Prostate gland (tissue), 2 donors: ENCODE results near the gene RIPK1. TPM values are rescaled to one million over a fixed set of nuclear protein-coding genes. Genes with fewer than 3 reads are reported as not detected.
"Not testable (repeated sequence)": the region's sequence is repeated elsewhere in the genome, so short reads cannot be mapped to it uniquely, and the experiment has no call there.

Experiments used
- DNase-seq: peaks from one replicate; pipeline ENCODE4 v3.0.0-alpha.2; 2019; ENCODE audit warnings: low spot score
- H3K27ac ChIP-seq, 2 donors: fragments of 200-600 bp; sonication (generic); 2 replicates each; pipeline ENCODE4 v1.5.1; 2017 to 2019
- H3K27me3 ChIP-seq: fragments of 200-600 bp; sonication (generic); replicated peaks from 2 replicates; pipeline ENCODE4 v1.5.1; 2019; ENCODE audit not compliant: insufficient read depth
- H3K36me3 ChIP-seq, 2 donors: fragments of 200-600 bp; sonication (generic); 1 replicate in 1 of 2; 2 replicates in 1 of 2; pipeline versions ENCODE4 v1.5.1 to v1.8.1; 2017 to 2019
- H3K4me1 ChIP-seq: fragments of 200-600 bp; sonication (generic); replicated peaks from 2 replicates; pipeline ENCODE4 v1.5.1; 2019
- H3K4me3 ChIP-seq, 2 donors: fragments of 200-600 bp; sonication (generic); 2 replicates each; pipeline ENCODE4 v1.5.1; 2017 to 2019
- H3K9me3 ChIP-seq: fragments of 200-600 bp; sonication (generic); 2 replicates; pipeline ENCODE4 v1.5.1; 2017
- CTCF ChIP-seq, 4 experiments: fragments of 200-600 bp in 2 of 4; fragments of 450-650 bp in 2 of 4; sonication (generic) in 2 of 4; IDR thresholded peaks; 1 replicate in 3 of 4; 2 replicates in 1 of 4; pipeline ENCODE4 v1.5.1; 2016 to 2019; ENCODE audit warnings: antibody characterized with exemption in 4 of 4, mild to moderate bottlenecking in 2 of 4, moderate library complexity in 2 of 4
- POLR2A ChIP-seq: fragments of 450-650 bp; IDR thresholded peaks from one replicate; pipeline ENCODE4 v1.6.1; 2016; ENCODE audit warnings: antibody characterized with exemption, mild to moderate bottlenecking
- POLR2AphosphoS5 ChIP-seq: sonication (generic); formaldehyde crosslinking; IDR thresholded peaks from one replicate; pipeline ENCODE4 v1.6.1; 2017; ENCODE audit warnings: antibody characterized with exemption
- WGBS: methylation state at CpG from one replicate; pipeline ENCODE4 v1.1.5; 2018; 5-methylcytosine and 5-hydroxymethylcytosine counted together
- intact Hi-C: fragments of 100-400 bp; cut with DNase I; formaldehyde crosslinking; loops from one replicate; pipeline ENCODE4 v1.14.2; 2022
- total RNA-seq, 2 donors: library from RNA; depleted of rRNA; stranded (reverse); fragments of >200 nt; gene quantifications; one replicate each; pipeline ENCODE4 v1.1.0, GENCODE V29; 2016

RIPK1 gene
- total RNA-seq, 2 donors from 2014 or later, result 21.3 to 23.0 TPM

- Histone ChIP-seq H3K36me3 (no peaks in the 10 kb centered on the region), H3K4me3 (peak overlapping the region; percentile 23 to 35), H3K4me1 (no peaks in the 10 kb centered on the region), H3K27me3 (no peaks in the 10 kb centered on the region), H3K27ac (peak overlapping the region; percentile 41 to 85), H3K9me3 (no peaks in the 10 kb centered on the region)
- 50% methylated on average over 26 of the region's 26 CpGs for WGBS
- DNase-seq, result no peak
- TF ChIP-seq CTCF (IDR thresholded peaks at IDR 0.05) (no peak), POLR2AphosphoS5 (no peak), POLR2A (no peak)
- intact Hi-C loops, result no loop called here
Observed at GRCh38 chr6:3022765-3023662, 45.3 kb upstream of the RIPK1 start.

GRCh38 chr6:3023663-3024483, 44.4 kb upstream of the RIPK1 start:
- peak; percentile 85 for DNase-seq
- 34% methylated on average over 32 of the region's 32 CpGs for WGBS
- intact Hi-C loops, result no loop called here
- H3K4me3 ChIP-seq, result peak overlapping the region; percentile 23 to 35
- H3K27me3 ChIP-seq, result no peaks in the 10 kb centered on the region
- peak overlapping the region; percentile 41 to 85 for H3K27ac ChIP-seq
- TF ChIP-seq POLR2A (peak; percentile 60), POLR2AphosphoS5 (peak; percentile 87), CTCF (IDR thresholded peaks at IDR 0.05) (no peak)
- no peaks in the 10 kb centered on the region for H3K4me1 ChIP-seq
- no peaks in the 10 kb centered on the region for H3K9me3 ChIP-seq
- no peaks in the 10 kb centered on the region for H3K36me3 ChIP-seq

- Histone ChIP-seq H3K27ac (no peak overlapping the region), H3K9me3 (no peaks in the 10 kb centered on the region), H3K27me3 (no peaks in the 10 kb centered on the region), H3K4me3 (no peak overlapping the region), H3K36me3 (no peaks in the 10 kb centered on the region), H3K4me1 (no peaks in the 10 kb centered on the region)
- intact Hi-C loops, result no loop called here
- 90% methylated on average over 20 of the region's 20 CpGs for WGBS
- DNase-seq, result no peak
- no peak for TF ChIP-seq POLR2AphosphoS5
- no peak for TF ChIP-seq POLR2A
- TF ChIP-seq CTCF (IDR thresholded peaks at IDR 0.05), result no peak
Observed at GRCh38 chr6:3026791-3027626, 41.3 kb upstream of the RIPK1 start.

- H3K36me3 ChIP-seq, DNase-seq, intact Hi-C loops, H3K27me3 ChIP-seq, H3K9me3 ChIP-seq, H3K4me3 ChIP-seq, H3K27ac ChIP-seq, H3K4me1 ChIP-seq: not testable (repeated sequence)
- WGBS, result 70% methylated on average over 5 of the region's 5 CpGs
Observed at GRCh38 chr6:3028156-3028555, 40.1 kb upstream of the RIPK1 start.
